Activated T-cell treated with anti-CD3 and anti-CD28 coated beads for 48 hours (primary cell): ENCODE data around the gene DNMT3B.
"Not testable (repeated sequence)": the region's sequence is repeated elsewhere in the genome, so short reads cannot be mapped to it uniquely, and the experiment has no call there.

ENCODE experiments used
- DNase-seq: peaks from one replicate; pipeline ENCODE4 v3.0.0-alpha.2; 2020; ENCODE audit warnings: low read depth

Gene DNMT3B

GRCh38 chr20:32792316-32792715, 30.1 kb downstream of the DNMT3B start:
- peak; percentile 15 for DNase-seq

- no peak for DNase-seq
Measured at GRCh38 chr20:32792731-32793458, 30.7 kb downstream of the DNMT3B start.

- no peak for DNase-seq
Measured at GRCh38 chr20:32796383-32796948, 34.3 kb downstream of the DNMT3B start.

- no peak for DNase-seq
Measured at GRCh38 chr20:32796981-32797451, 34.8 kb downstream of the DNMT3B start.

GRCh38 chr20:32797571-32797970, 35.4 kb downstream of the DNMT3B start:
- DNase-seq: not testable (repeated sequence)

- no peak for DNase-seq
Measured at GRCh38 chr20:32798046-32798981, 36.1 kb downstream of the DNMT3B start.

- no peak for DNase-seq
Measured at GRCh38 chr20:32803092-32803491, 40.9 kb downstream of the DNMT3B start.

GRCh38 chr20:32804022-32804715, 42.0 kb downstream of the DNMT3B start:
- no peak for DNase-seq

GRCh38 chr20:32804817-32805216, 42.6 kb downstream of the DNMT3B start:
- no peak for DNase-seq

- DNase-seq: no peak
Measured at GRCh38 chr20:32805721-32806120, 43.5 kb downstream of the DNMT3B start.

GRCh38 chr20:32806356-32806755, 44.2 kb downstream of the DNMT3B start:
- DNase-seq: no peak

- no peak for DNase-seq
Measured at GRCh38 chr20:32807706-32808105, 45.5 kb downstream of the DNMT3B start.

GRCh38 chr20:32808438-32808837, 46.3 kb downstream of the DNMT3B start:
- DNase-seq: no peak

- no peak for DNase-seq
Measured at GRCh38 chr20:32809907-32810306, 47.7 kb downstream of the DNMT3B start.

- DNase-seq: no peak
Measured at GRCh38 chr20:32810941-32811340, 48.8 kb downstream of the DNMT3B start.

- DNase-seq: no peak
Measured at GRCh38 chr20:32811886-32812285, 49.7 kb downstream of the DNMT3B start.

- peak; percentile 89 for DNase-seq
Measured at GRCh38 chr20:32819992-32820697, 58.0 kb downstream of the DNMT3B start.

- DNase-seq: no peak
Measured at GRCh38 chr20:32820698-32821377, 58.7 kb downstream of the DNMT3B start.

- DNase-seq: no peak
Measured at GRCh38 chr20:32822225-32822624, 60.0 kb downstream of the DNMT3B start.

- peak; percentile 29 for DNase-seq
Measured at GRCh38 chr20:32823078-32823477, 60.9 kb downstream of the DNMT3B start.
